ENCODE results near the gene NECAB2.

The NECAB2 gene

GRCh38 chr16:84047626-84048025 lies 79.6 kb downstream of the NECAB2 start:
- DNase-seq = no peak

- no peak for DNase-seq
Measured at GRCh38 chr16:84048270-84048669, 80.2 kb downstream of the NECAB2 start.

- DNase-seq = no peak
Measured at GRCh38 chr16:84048871-84049270, 80.8 kb downstream of the NECAB2 start.

- DNase-seq = no peak
Measured at GRCh38 chr16:84049403-84050060, 81.5 kb downstream of the NECAB2 start.

- no peak for DNase-seq
Measured at GRCh38 chr16:84050316-84050715, 82.3 kb downstream of the NECAB2 start.

GRCh38 chr16:84052071-84052622 lies 84.1 kb downstream of the NECAB2 start:
- no peak for DNase-seq
